Mesangial cell (primary cell): Measurements from ENCODE around the gene PROP1. TPM values are rescaled to one million over a fixed set of nuclear protein-coding genes. Genes with fewer than 3 reads are reported as not detected.

Source experiments
- total RNA-seq: library from RNA; depleted of rRNA; stranded (reverse); fragments of >200 nt; gene quantifications from 2 replicates; pipeline ENCODE4 v1.2.3, GENCODE V29; 2015

Gene PROP1
- not detected in 2 replicates for total RNA-seq

DNA sequence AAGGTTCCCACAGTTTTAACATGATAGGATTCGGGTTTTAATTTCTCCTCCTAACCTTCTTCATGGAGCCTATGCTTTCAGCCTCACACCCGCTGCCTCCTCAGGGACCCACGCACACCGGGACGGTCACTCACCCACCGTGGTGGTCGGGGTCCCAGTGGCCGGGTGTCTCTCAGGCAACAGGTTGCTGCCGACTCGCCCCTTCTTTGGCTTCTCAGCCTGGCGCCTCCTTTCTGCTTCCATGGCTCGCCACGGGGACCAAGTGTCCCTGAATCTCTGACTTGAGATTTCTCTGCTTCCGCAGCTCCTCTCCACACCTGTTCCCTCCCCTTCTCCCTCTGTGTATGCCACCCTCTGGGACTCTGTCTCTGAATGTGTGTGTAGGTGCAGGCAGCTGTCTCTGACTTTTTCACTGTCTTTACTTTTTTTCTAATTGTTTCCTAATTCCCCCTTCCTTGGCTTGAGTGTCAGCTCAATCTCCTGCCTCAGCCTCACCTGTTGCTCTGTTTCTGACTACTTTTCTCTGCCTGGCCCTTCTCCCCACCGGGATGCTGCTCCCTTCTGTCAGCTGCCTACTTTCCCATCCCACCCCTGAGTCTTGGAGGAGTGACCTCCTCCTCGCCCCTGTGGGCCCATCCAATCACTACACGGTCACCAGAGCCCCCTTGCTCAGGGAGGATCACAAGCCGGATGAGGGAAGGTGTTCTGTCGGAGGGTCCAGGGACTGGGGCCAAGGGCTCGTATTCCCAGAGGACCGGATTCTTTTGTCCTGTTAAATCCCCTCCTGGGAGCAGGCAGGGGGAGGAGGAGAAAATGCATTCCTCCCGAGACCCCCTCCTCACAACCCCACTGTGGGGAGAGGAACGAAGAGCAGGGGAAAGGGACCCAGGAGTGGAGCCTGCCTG, at the start of gene PROP1:
PROP1 (minus strand) TSS at position 552 of the 905 bp plus-strand sequence; CDS start at position 243, 309 bp downstream.

Other genes starting within 250 kb of the PROP1 start
- gene FAM153A, start 213.3 kb downstream of the PROP1 start, total RNA-seq, result not detected in 2 replicates
- 1.3 and 1.8 TPM in 2 replicates for gene N4BP3, start 117.3 kb upstream of the PROP1 start, total RNA-seq
- 17.2 and 17.3 TPM in 2 replicates for gene RMND5B, start 134.8 kb upstream of the PROP1 start, total RNA-seq
- gene NHP2, start 157.6 kb upstream of the PROP1 start, total RNA-seq, result 204 and 400 TPM in 2 replicates
- not detected in 2 replicates for gene GMCL2, start 191.1 kb upstream of the PROP1 start, total RNA-seq
- gene HNRNPAB, start 208.3 kb upstream of the PROP1 start, total RNA-seq, result 79.9 and 175 TPM in 2 replicates
- gene PHYKPL, start 236.6 kb upstream of the PROP1 start, total RNA-seq, result 21.5 and 54.4 TPM in 2 replicates